K562 (cell line): ENCODE measurements around the gene ADAM33.

Experiments
- CTCF ChIP-seq, 3 experiments: IDR thresholded peaks in 2 of 3; conservative IDR thresholded peaks in 1 of 3; 2 replicates each; pipeline ENCODE4 v1.5.1; 2011 to 2012; ENCODE audit warnings: low read length in 3 of 3, mild to moderate bottlenecking in 3 of 3, control low read depth in 2 of 3, improper control_type of control experiment in 1 of 3, inconsistent platforms in 1 of 3, low read depth in 1 of 3, mixed read lengths in 1 of 3, moderate library complexity in 1 of 3; ENCODE audit not compliant: insufficient read depth in 2 of 3
- ZNF696 ChIP-seq: fragments of 250-450 bp; sonication (Bioruptor Pico); conservative IDR thresholded peaks from 2 replicates; pipeline ENCODE4 v1.4.0; 2020; ENCODE audit warnings: mild to moderate bottlenecking, moderate library complexity

DNA sequence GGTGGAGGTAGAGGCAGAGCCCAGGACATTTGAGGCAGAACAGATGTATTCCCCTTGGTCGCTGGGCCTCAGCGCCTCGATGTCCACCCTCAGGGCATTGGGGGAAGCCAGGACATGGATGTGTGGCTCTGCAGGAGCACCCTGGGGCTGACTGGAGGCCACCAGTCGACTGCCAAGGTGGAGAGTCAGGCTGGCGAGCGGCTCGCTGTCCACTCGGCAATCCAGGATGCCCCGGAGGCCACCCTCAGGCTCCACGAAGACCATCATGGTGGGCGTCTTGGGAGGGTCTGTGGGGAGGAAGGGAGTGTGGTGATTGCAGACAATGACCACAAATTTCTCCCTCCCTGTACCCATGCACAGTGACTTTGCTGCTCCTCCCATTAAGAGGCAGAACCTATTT lies 8.2 kb upstream of the ADAM33 start:
- TF ChIP-seq CTCF (IDR thresholded peaks at IDR 0.05 in 2 of 3, conservative IDR thresholded peaks at IDR 0.05 in 1 of 3; ENCODE audit: insufficient read depth in 2 of 3, low read depth in 1 of 3, low read length in 3 of 3) (no peak), ZNF696 (no peak)
